H4 (cell line): ENCODE data around the gene AOPEP. TPM values are rescaled to one million over a fixed set of nuclear protein-coding genes. Genes with fewer than 3 reads are reported as not detected.
"Not testable (repeated sequence)": the region's sequence is repeated elsewhere in the genome, so short reads cannot be mapped to it uniquely, and the experiment has no call there.

Source experiments
- DNase-seq: peaks from one replicate; pipeline ENCODE4 v3.0.0-alpha.2; 2015; ENCODE audit warnings: low spot score
- total RNA-seq: library from RNA; depleted of rRNA; stranded (reverse); fragments of >200 nt; shearing (Covaris generic); gene quantifications from 2 replicates; pipeline ENCODE4 v1.2.3, GENCODE V29; 2014

Gene AOPEP
- total RNA-seq, 1 experiment from 2014 or later, result 130 TPM

GRCh38 chr9:94933511-94933828 is 207.0 kb downstream of the AOPEP start:
- DNase-seq, result no peak

DNA sequence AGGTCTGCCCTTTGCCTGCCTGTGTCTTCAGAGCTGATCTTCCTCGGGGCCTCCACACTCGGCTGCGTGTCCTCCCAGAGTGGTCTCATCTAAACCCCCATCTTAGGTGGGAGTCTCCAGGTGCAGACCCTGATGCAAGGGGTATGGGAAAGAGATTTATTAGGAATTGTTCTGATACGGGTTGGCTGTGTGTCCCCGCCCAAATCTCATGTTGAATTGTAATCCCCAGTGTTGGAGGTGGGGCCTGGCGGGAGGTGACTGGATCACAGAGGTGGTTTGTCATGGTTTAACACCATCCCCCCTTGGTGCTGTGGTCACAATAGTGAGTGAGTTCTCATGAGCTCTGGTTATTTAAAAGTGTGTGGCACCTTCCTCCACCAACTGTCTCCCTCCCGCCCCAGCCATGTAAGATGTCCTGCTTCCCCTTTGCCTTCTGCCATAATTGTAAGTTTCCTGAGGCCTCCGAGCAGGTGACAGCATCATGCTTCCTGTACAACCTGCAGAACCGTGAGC is 208.4 kb downstream of the AOPEP start:
- no peak for DNase-seq

DNA sequence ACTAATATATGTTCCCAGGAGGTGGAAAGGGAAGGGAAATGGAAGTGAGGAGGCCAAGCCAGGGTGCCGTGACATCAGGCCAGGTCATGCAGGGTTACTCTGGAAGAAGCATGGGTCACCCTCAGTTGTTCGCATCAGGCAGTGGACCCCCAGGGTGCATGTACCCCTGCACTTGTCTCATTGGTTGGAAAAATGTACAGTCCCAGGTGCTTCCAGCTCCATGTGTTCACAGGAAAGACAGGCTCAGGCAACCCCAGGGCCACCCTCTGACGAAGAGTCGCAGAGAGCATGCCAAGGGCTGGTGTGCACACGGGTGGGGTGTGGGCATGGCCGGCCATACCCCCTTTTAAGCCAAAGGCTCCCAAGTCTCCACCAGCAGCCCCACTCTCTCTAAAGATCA is 208.9 kb downstream of the AOPEP start:
- no peak for DNase-seq

DNA sequence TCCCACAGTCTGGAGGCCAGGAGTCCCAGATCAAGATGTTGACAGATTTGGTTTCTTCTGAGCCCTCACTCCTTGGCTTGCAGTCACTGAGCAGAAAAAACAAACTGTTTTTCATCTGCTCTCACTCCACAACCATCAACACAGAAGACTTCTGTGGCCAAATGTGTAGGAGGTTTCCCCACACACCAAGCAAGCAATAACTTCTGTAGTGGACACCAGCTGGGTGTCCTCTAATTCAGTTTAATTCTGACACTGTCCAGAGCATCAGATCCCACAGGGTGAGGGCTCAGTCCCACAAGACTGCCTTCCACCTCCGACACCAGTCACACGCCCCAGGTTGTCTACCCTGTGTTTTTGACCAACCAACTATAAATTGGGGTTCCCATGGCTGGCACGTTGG is 209.9 kb downstream of the AOPEP start:
- DNase-seq, result no peak

- peak; percentile 85 for DNase-seq
Observed at GRCh38 chr9:94937214-94937903, 210.9 kb downstream of the AOPEP start.

DNA sequence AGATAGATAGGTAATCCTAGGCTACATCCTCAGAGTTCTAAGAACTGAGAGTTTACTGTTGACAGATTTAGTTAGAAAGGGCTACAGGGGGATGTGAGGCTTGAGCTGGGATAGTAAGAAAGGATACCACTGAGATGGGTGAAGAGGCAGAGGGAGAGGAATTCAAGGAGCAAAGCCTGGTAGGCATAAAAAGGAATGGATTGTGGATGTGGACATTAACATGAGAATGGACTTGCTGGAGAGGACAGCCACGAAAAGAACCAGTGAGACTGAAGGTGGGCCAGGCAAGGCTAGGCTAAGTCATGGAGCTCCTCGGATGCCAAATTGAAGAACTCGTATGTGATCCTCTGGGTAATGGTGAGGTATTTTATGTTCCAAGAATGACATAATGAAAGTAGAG is 211.9 kb downstream of the AOPEP start:
- DNase-seq, result no peak

DNA sequence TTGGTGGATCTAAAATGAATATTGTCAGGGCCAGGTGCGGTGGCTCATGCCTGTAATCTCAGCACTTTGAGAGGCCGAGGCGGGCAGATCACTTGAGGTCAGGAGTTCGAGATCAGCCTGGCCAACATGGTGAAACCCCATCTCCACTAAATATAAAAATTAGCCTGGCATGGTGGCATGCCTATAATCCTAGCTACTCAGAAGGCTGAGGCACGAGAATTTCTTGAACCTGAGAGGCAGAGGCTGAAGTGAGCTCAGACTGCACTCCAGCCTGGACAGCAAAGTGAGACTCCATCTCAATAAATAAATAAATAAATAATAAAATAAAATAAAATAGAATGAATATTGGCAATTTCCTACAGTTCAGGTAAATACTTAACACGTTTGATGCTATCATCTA is 213.8 kb downstream of the AOPEP start:
- not testable (repeated sequence) for DNase-seq

DNA sequence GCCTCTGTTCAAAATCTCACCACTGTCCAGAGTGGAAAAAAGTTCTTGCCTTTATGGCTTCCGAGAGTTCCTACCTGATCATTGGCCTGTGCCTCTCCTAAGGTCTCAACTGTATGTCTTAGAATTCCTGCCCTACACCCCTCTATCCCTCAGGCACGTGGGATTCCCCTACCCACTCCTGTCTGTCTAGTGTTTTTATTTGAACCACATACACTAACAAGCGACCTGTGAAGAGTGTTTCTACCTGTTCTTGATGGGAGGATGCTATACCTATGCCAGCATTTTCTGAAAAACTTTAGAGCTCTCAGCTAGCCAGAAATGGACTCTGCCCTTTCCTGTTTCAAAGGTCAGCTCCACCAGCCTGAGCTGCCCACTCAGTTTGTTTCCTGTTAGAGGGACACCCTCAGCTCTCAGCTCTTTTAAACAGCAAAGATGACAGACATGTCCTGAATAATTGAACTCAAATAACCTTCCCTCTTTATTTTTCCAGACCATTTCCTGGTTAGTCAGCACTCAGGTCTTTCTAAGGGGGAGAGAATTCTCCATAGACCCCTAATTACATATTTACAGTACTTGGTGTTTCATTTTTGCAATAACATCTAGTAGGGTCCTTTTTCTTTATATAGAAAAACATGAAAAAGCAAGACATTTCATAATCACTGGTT is 214.8 kb downstream of the AOPEP start:
- DNase-seq, result no peak

DNA sequence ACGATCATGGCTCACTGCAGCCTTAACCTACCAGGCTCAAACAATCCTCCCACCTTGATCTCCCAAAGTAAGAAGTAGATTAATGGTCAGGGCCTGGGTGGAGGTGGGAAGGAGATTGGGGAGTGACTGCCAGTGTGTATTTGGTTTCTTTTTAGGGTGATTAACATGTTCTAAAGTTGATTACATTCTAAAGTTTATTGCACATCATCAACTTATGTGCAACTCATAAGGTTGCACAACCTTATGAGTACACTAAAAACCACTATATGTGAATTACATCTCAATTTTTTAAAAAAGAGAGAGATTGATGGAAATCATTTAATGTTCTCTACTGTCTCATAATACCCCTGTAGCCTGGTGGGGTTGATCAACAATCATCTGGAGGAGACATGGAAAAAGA is 218.1 kb downstream of the AOPEP start:
- no peak for DNase-seq

GRCh38 chr9:94945197-94946144 is 219.0 kb downstream of the AOPEP start:
- DNase-seq, result peak; percentile 67

DNA sequence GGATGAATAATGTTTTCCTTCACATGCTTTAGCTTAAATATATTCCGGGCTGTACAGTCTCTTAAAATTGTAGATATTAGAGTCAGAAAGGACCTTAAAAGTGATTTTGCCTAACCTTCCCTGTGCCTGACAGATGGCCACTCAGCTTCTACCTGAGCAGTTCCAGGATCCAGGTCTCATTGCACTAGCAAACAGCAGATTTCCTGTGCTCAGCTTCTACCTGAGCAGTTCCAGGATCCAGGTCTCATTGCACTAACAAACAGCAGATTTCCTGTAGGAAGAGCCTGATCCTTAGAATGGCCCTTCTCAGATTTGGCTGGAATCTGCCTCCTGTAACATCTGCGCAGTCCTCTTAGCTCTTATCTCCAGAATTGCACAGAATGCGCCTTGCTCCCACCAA is 219.8 kb downstream of the AOPEP start:
- no peak for DNase-seq

GRCh38 chr9:94948567-94949235 is 222.2 kb downstream of the AOPEP start:
- DNase-seq, result no peak

GRCh38 chr9:94949370-94949769 is 222.9 kb downstream of the AOPEP start:
- DNase-seq, result no peak

DNA sequence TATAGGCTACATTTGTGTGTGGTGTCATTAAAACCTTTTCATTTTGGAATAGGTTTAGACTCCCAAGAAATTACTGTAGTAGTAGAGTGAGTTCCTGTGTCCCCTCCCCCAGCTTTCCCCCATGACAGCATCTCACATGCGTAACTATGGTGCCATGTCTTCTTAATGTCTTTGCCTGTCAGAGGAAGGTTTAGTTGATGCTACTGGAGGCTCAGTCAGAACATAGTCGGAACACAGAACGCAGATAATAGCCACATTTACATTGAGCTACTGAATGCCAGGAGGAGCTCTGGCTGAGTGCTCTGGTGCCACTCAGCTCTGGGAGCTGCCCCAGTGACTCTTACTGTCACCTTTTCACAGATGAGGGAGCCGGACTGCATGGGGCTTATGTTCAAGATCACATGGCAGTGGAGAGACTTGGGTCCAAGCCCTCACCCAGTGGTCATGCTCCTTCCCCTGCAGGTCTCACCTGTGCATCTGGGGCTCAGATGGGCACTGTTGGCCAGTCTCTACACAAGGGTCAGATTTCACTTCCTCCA is 223.6 kb downstream of the AOPEP start:
- no peak for DNase-seq

DNA sequence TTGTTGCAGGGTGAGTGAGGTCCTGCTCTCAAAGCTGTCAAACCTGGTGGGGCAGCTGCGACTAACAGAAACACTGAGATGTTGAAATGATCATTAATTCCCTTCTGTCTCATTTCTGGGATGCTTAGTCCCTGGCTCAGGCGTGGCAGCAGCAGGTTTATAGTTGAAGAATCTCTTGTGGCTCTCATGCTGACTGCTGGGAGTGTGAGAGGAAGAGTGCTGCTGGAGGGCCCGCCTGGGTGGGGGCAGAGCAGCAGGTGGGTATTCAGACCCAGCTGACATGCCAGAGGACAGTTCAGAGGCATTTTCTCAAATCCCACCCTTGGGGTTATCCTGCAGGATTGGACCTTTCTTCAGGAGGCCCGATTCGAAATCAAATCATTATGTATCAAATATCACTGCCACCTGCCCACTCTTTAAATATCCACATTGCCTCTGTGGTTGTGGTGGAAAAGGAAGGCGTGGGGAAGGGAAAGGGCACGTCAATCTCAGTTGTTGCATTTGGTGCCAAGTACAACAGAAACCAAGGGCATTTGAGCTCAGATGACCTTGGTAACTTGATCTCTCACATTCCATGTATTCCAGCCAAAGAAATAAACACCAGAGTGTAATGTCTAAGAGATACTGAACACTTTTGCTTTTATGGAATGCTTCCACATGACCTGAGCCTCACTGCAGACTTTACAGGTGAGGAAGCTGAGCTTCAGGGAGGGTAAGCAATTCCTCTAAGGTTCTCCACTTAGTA is 224.3 kb downstream of the AOPEP start:
- DNase-seq, result no peak

- DNase-seq, result no peak
Observed at GRCh38 chr9:94951324-94952135, 225.0 kb downstream of the AOPEP start.

DNA sequence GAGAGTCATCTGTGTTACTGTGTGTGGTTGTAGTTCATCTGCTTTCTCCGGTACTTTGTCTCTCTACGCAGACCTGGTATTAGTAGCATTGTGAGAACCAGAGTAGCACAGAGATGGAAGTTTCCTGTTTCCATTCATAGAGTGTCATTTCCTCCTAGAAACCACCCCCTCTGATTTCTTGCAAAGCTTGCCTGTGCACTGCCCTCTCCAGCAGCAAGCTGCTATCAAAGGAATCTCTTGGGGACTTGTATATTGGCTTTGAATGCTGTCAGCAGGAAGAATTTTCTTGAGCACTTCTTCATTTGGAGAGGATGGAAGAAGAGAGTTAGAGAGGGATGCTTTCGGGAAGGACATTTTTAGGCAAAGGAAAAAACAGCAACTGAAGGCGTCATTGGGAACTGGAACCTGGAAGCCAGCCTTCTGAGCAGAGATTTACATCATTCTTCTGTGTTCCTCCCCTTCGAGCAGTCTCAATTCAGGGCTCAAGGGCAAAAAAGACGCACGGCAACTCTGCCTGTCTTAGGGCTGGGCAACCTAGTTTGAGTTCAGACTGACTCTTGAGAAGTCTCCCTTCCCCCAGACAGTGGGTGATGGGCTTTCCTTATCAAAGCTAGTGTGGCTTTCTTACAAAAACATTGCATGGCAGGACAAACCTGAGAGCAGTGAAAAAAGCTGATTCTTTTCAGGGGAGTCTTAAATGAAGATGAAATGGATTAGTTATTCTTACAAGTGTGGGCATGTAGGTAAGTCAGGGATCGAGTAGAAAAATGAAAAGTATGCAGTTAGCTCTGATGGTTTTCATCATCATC is 226.3 kb downstream of the AOPEP start:
- DNase-seq, result no peak

GRCh38 chr9:94956731-94957130 is 230.2 kb downstream of the AOPEP start:
- DNase-seq, result no peak

- DNase-seq, result no peak
Observed at GRCh38 chr9:94960964-94961363, 234.5 kb downstream of the AOPEP start.
